ENCODE measurements around the gene GLRX3.

- TF ChIP-seq CTCF (IDR thresholded peaks at IDR 0.05; ENCODE audit: insufficient read depth, low read depth, low read length): no peak
- no peak for TF ChIP-seq EZH2 (IDR thresholded peaks at IDR 0.05; ENCODE audit: insufficient read depth, low read length)
Measured at GRCh38 chr10:130218936-130219335, 82.7 kb downstream of the GLRX3 start.

Data from astrocyte (in vitro differentiated cells and primary cell).